GM12874 (cell line): Measurements from ENCODE around the gene HMGXB3.

Experiments
- TF ChIP-seq, protein P1 (sequence below): IDR thresholded peaks from 2 replicates; pipeline ENCODE4 v1.5.1; 2011; ENCODE audit warnings: low read depth, mild to moderate bottlenecking, control low read depth, low read length, moderate library complexity; ENCODE audit not compliant: insufficient read depth

The HMGXB3 gene

DNA sequence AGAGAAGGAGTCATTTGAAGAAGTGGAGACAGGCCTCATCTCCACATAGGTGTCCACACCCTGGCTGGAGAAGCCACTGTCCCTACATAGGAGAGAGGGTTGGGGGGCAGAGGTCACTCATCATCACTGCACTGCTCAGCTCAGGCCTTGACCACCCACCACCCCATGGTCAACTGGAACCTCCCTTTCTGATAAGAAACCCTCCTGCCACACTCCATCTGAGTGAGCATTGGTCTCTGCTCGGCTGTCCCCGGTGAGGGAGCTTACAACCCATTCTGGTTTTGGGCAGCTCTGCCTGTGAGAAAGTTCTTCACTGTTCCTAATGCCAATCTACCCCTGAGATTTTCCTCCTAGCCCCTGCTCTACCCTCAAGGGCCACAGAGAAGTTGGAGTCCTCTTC lies 57.0 kb downstream of the HMGXB3 start:
- TF ChIP-seq, protein P1, sequence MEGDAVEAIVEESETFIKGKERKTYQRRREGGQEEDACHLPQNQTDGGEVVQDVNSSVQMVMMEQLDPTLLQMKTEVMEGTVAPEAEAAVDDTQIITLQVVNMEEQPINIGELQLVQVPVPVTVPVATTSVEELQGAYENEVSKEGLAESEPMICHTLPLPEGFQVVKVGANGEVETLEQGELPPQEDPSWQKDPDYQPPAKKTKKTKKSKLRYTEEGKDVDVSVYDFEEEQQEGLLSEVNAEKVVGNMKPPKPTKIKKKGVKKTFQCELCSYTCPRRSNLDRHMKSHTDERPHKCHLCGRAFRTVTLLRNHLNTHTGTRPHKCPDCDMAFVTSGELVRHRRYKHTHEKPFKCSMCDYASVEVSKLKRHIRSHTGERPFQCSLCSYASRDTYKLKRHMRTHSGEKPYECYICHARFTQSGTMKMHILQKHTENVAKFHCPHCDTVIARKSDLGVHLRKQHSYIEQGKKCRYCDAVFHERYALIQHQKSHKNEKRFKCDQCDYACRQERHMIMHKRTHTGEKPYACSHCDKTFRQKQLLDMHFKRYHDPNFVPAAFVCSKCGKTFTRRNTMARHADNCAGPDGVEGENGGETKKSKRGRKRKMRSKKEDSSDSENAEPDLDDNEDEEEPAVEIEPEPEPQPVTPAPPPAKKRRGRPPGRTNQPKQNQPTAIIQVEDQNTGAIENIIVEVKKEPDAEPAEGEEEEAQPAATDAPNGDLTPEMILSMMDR: no peak

DNA sequence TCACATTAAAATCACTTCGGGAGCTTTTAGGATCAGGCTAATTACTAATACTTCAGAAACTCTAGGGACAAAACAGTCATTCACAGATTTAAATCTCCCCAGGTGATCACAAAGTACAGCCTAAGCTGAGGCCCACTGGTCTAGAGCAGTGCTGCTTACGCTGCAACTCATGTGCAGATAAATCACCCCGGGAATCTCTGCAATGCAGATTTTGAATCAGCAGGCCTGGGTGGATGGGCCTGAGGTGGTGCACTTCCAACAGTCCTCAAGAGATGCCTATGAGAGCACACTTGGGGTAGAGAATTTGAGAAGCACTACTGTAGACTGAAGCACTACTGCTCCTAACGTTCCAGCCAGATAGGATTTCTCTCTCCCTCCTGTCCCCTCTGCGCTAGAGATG lies 57.5 kb downstream of the HMGXB3 start:
- TF ChIP-seq, protein P1: no peak

DNA sequence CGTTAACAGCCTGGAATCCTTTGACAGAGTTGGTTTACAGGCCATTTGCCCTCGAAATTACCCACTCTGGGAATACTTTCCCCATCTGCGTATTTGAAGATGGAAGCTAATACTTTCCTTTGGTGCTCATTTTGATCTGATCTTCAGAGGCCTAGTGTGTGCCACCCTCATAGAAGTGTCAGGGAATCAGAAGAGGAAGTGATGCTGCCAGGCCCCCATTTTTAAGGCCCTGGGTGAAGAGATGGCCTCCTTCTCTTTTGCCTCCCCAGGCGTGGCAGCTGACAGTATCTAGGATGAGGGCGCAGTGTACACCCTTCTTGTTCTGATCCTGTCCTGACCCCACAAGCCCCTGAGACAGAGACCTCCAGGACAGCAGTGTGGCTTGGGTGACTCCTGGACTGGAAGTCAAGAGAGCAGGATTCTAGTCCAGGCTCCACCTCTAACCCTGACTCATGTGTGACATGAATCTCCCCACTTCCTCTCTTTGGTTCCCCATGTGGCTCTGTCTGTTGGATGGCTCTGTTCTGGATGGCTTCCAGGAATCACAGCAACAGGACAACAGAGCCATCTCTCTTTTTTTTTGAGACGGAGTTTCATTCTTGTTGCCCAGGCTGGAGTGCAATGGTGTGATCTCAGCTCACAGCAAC lies 58.1 kb downstream of the HMGXB3 start:
- TF ChIP-seq, protein P1: no peak

DNA sequence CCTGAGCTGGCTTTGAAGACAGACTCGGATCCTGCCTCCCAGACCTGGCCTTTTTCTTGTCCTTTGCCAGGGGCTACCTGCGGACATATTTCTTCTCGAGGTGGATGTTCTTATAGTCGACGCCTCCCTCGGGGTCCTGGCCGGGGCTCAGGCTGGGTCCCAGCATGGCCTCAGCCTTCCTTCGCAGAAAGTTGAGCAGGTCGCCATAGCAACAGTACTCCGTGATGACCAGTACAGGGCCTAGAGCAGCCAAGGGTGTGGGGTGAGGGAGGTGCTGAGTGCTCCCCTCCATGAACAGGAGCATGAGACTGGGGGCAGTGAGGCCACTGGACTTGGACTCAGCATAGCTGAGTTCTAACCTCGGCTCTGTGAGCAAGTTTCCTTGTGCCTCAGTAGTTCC lies 59.1 kb downstream of the HMGXB3 start:
- TF ChIP-seq, protein P1: no peak

DNA sequence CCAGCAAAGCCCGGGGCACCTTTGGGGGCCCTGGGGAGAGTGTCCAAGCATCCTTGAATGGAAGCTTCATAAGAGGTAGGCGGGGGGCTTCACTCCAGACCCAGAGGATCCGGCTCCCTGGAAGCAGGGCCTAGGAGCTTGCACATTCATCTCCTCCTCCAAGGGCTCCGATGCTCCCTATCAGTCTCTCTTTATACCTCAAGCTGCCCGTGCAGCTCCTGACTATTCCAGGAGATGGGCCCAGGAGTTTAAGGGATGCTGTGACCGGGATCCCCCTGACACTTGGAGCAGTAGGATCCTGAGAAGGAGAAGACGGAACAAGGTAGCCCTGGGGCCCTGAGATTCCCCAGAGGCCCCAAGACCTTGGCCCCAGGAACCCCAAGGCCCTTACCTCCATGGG lies 59.9 kb downstream of the HMGXB3 start:
- TF ChIP-seq, protein P1: no peak

DNA sequence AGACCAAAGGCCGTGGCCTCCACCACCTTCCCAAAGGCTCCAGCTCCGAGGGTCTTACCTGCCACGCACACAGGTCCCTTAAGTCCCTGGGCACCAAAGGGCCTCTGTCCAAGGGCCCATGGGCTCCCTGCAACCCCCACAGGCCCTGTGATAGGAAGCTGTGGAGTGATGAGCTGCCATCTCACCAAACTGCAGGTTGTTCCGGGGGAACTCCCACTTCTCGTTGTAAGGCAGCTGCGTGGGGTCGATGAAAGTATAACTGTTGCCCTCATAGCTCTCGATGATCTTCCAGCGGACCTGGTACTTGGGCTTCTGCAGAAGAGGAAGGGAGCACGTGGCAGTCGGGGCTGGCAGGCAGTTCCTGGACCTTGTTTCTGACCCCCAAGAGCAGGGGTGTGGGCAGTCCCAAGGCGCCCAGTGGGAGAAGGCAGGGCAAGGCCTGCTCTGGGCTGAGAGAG lies 61.0 kb downstream of the HMGXB3 start:
- TF ChIP-seq, protein P1: no peak

DNA sequence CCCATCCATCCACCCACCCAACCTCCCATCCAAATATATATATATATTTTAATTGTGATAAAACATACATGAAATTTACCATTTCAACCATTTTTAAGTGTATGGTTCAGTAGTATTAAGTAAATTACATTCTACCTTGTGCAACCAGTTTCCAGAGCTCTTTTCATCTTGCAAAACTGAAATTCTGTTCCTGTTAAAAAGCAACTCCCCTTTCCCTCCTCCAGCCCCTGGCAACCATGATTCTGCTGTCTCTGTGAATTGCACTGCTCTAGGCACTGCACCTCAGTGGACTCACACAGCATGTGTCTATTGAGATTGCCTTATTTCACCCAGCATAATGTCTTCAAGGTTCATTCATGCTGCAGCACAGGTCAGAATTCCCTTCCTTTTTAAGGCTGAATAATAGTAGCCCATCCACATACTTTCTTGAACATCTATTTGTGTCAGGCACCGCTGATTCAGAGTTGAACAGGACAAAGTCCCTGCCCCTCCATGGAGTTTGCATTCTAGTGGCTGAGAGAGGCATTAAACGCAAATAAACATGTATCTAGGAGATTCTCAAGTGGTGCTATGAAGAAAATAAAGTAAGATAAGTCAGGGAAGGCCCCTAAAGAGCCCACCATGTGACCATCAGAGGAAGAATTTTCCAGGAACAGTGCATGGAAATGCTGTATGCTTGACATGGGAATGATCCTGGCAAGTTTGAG lies 61.8 kb downstream of the HMGXB3 start:
- TF ChIP-seq, protein P1: no peak
